H7 (cell line): ENCODE data around the gene COL15A1. TPM values are rescaled to one million over a fixed set of nuclear protein-coding genes. Genes with fewer than 3 reads are reported as not detected.
"Not testable (repeated sequence)": the region's sequence is repeated elsewhere in the genome, so short reads cannot be mapped to it uniquely, and the experiment has no call there.

ENCODE experiments used
- DNase-seq: peaks from one replicate; pipeline ENCODE4 v3.0.0; 2012
- H3K27me3 ChIP-seq: 2 replicates; pipeline ENCODE4 v1.6.0; 2011; ENCODE audit warnings: mild to moderate bottlenecking, low read length; ENCODE audit not compliant: control insufficient read depth, insufficient read depth
- H3K36me3 ChIP-seq: replicated peaks from 2 replicates; pipeline ENCODE4 v1.5.1; 2011; ENCODE audit warnings: low read length; ENCODE audit not compliant: control insufficient read depth, insufficient read depth
- H3K4me3 ChIP-seq: 2 replicates; pipeline ENCODE4 v1.5.1; 2011; ENCODE audit warnings: low read depth, mild to moderate bottlenecking, control low read depth, low read length, moderate library complexity; ENCODE audit not compliant: insufficient read depth
- total RNA-seq: library from RNA; depleted of rRNA; stranded (reverse); fragments of >200 nt; shearing (Covaris generic); gene quantifications from 2 replicates; pipeline ENCODE4 v1.2.3, GENCODE V29; 2014

Gene COL15A1
- total RNA-seq, 1 experiment from 2014 or later, result not detected

- no peak overlapping the region for H3K4me3 ChIP-seq
- no peaks in the 10 kb centered on the region for H3K27me3 ChIP-seq
- DNase-seq, result no peak
- H3K36me3 ChIP-seq, result no peaks in the 10 kb centered on the region
Observed at GRCh38 chr9:98908897-98909634, 34.6 kb upstream of the COL15A1 start.

- no peaks in the 10 kb centered on the region for H3K27me3 ChIP-seq
- H3K36me3 ChIP-seq, result no peaks in the 10 kb centered on the region
- DNase-seq, result no peak
- H3K4me3 ChIP-seq, result no peak overlapping the region
Observed at GRCh38 chr9:98909935-98910334, 33.8 kb upstream of the COL15A1 start.

GRCh38 chr9:98911042-98911441 lies 32.7 kb upstream of the COL15A1 start:
- no peaks in the 10 kb centered on the region for H3K36me3 ChIP-seq
- H3K4me3 ChIP-seq, result no peak overlapping the region
- no peak for DNase-seq
- no peaks in the 10 kb centered on the region for H3K27me3 ChIP-seq

- H3K4me3 ChIP-seq, H3K27me3 ChIP-seq, DNase-seq, H3K36me3 ChIP-seq: not testable (repeated sequence)
Observed at GRCh38 chr9:98911738-98912137, 32.0 kb upstream of the COL15A1 start.

GRCh38 chr9:98912450-98912849 lies 31.3 kb upstream of the COL15A1 start:
- Histone ChIP-seq H3K36me3 (no peaks in the 10 kb centered on the region), H3K27me3 (no peaks in the 10 kb centered on the region), H3K4me3 (no peak overlapping the region)
- no peak for DNase-seq

- no peaks in the 10 kb centered on the region for H3K27me3 ChIP-seq
- H3K4me3 ChIP-seq, result no peak overlapping the region
- no peak for DNase-seq
- H3K36me3 ChIP-seq, result no peaks in the 10 kb centered on the region
Observed at GRCh38 chr9:98913044-98913443, 30.7 kb upstream of the COL15A1 start.

- no peak for DNase-seq
- no peak overlapping the region for H3K4me3 ChIP-seq
- no peaks in the 10 kb centered on the region for H3K36me3 ChIP-seq
- no peaks in the 10 kb centered on the region for H3K27me3 ChIP-seq
Observed at GRCh38 chr9:98913705-98914104, 30.0 kb upstream of the COL15A1 start.

GRCh38 chr9:98915599-98915998 lies 28.1 kb upstream of the COL15A1 start:
- H3K27me3 ChIP-seq, result no peaks in the 10 kb centered on the region
- no peak overlapping the region for H3K4me3 ChIP-seq
- H3K36me3 ChIP-seq, result no peaks in the 10 kb centered on the region
- DNase-seq, result no peak

- no peak overlapping the region for H3K4me3 ChIP-seq
- DNase-seq, result peak; percentile 87
- no peaks in the 10 kb centered on the region for H3K27me3 ChIP-seq
- H3K36me3 ChIP-seq, result no peaks in the 10 kb centered on the region
Observed at GRCh38 chr9:98916660-98917059, 27.0 kb upstream of the COL15A1 start.

GRCh38 chr9:98917746-98918487 lies 25.8 kb upstream of the COL15A1 start:
- Histone ChIP-seq H3K4me3 (no peak overlapping the region), H3K27me3 (no peaks in the 10 kb centered on the region), H3K36me3 (no peaks in the 10 kb centered on the region)
- no peak for DNase-seq

- no peaks in the 10 kb centered on the region for H3K27me3 ChIP-seq
- H3K4me3 ChIP-seq, result no peak overlapping the region
- DNase-seq, result no peak
- H3K36me3 ChIP-seq, result no peaks in the 10 kb centered on the region
Observed at GRCh38 chr9:98921732-98922131, 22.0 kb upstream of the COL15A1 start.

GRCh38 chr9:98922721-98923435 lies 20.8 kb upstream of the COL15A1 start:
- no peak for DNase-seq
- Histone ChIP-seq H3K36me3 (no peaks in the 10 kb centered on the region), H3K27me3 (no peaks in the 10 kb centered on the region), H3K4me3 (no peak overlapping the region)

GRCh38 chr9:98923451-98924123 lies 20.1 kb upstream of the COL15A1 start:
- Histone ChIP-seq H3K27me3 (no peaks in the 10 kb centered on the region), H3K36me3 (no peaks in the 10 kb centered on the region), H3K4me3 (no peak overlapping the region)
- no peak for DNase-seq

- H3K36me3 ChIP-seq, result no peaks in the 10 kb centered on the region
- H3K27me3 ChIP-seq, result no peaks in the 10 kb centered on the region
- no peak for DNase-seq
- H3K4me3 ChIP-seq, result no peak overlapping the region
Observed at GRCh38 chr9:98924946-98925820, 18.5 kb upstream of the COL15A1 start.
